AG04449 (cell line): ENCODE measurements around the gene FGF5.

Source experiments
- CTCF ChIA-PET: fragments of 350-600 bp; formaldehyde crosslinking; extraction: SDS; loops from one replicate; lab custom pipeline; 2021; ENCODE audit warnings: antibody characterized with exemption; lab: Yijun Ruan, JAX
- POLR2A ChIA-PET: fragments of 400-600, 350-600 bp; formaldehyde crosslinking; extraction: SDS; loops from one replicate; lab custom pipeline; 2020; ENCODE audit warnings: antibody characterized with exemption, inconsistent platforms; lab: Yijun Ruan, JAX
- DNase-seq: peaks from one replicate; pipeline ENCODE4 v3.0.0-alpha.2; 2010; ENCODE audit warnings: low read depth, low spot score
- H3K4me3 ChIP-seq: 2 replicates; pipeline ENCODE4 v1.5.1; 2011; ENCODE audit warnings: low read depth, mild to moderate bottlenecking, control low read depth, low read length
- TF ChIP-seq, protein P1 (sequence below): IDR thresholded peaks from one replicate; pipeline ENCODE4 v1.5.1; 2011; ENCODE audit warnings: mild to moderate bottlenecking, moderate library complexity, low read length, control low read depth, inconsistent platforms; ENCODE audit not compliant: insufficient read depth; ENCODE audit errors: missing control alignments

The FGF5 gene

DNA sequence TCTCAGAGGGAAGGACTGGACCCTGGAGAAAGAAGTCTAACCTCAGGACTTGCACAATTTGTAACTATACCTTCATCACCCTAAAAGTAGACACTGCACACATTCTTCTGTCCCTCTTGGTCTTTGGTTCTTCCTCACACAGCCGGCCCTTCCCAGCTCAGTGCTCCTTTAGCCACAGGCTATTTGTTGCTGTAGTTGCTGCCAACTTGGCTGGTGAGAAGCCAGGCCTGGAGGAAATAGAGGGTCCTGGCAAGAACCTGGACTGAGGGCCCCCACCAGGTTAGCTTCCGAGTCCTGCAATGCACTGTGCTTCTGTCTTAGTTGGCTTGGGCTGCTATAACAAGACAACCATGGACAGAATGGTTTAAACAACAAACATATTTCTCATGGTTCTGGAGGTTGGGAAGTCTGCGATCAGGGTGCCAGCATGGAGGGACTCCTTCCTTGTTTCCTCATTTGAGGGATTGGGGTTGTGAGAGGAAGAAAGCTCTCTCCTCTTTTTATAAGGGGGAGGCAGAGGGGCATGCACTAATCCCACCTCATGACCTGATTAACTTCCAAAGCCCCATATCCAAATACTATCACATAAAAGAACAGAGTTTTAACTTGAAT lies 4.4 kb upstream of the FGF5 start:
- H3K4me3 ChIP-seq = no peak overlapping the region
- TF ChIP-seq, protein P1, sequence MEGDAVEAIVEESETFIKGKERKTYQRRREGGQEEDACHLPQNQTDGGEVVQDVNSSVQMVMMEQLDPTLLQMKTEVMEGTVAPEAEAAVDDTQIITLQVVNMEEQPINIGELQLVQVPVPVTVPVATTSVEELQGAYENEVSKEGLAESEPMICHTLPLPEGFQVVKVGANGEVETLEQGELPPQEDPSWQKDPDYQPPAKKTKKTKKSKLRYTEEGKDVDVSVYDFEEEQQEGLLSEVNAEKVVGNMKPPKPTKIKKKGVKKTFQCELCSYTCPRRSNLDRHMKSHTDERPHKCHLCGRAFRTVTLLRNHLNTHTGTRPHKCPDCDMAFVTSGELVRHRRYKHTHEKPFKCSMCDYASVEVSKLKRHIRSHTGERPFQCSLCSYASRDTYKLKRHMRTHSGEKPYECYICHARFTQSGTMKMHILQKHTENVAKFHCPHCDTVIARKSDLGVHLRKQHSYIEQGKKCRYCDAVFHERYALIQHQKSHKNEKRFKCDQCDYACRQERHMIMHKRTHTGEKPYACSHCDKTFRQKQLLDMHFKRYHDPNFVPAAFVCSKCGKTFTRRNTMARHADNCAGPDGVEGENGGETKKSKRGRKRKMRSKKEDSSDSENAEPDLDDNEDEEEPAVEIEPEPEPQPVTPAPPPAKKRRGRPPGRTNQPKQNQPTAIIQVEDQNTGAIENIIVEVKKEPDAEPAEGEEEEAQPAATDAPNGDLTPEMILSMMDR = no peak

DNA sequence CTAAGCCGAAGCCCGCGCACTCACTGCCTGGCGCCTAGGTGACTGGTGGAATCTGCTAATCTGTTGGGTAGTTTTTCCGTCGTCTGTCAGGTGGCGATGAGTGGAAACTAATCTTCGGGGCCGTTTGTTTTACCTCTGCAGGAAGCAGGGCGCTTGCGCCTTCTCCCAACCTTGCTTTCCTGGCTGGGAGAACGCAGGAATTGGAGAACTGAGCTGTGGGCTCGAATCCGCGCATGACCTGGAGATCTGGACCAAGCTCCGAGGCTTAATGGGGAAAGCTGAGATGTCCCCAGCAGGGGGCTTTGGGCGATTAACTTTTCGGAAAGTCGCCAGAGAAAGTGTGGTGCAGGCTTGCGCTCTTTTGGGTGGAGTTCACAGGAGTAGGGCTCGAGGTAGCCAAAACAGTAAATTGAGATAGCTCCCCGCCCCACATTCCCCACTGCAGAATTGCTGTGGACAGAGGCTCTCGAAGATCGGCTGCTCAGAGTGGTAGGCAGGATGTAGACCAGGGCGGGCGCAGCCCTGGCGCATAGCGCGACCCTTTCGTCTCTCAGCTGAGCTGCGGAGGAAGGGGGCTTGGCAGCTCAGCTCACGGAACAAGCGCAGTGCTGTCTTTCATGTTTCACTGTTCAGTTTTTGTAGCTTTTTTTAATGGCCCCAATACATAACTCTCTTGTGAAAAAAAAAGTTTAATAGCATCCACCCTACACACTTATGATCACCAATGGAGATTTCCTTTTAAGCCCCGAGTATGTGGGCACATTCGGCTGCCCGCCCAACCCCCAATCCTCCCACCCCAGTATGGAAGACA lies 2.7 kb upstream of the FGF5 start:
- H3K4me3 ChIP-seq = no peak overlapping the region
- CTCF ChIA-PET = interaction anchor here (0.8 to 1.2 kb wide), 3 partner anchors 10 to 48 kb away, joined by 3 to 4 read pairs (median 3); no protein-coding TSS in a partner anchor
- POLR2A ChIA-PET = interaction anchor here (0.6 kb wide), 2 partner anchors 31 to 72 kb away, joined by 3 read pairs; partner anchors contain the start of gene CFAP299
- DNase-seq = no peak
- TF ChIP-seq, protein P1 = no peak

More for the DNA sequence above, 4.4 kb upstream of the FGF5 start:
- CTCF ChIA-PET = interaction anchor here (1.4 kb wide), 1 partner anchor 46 kb away, joined by 3 read pairs; no protein-coding TSS in a partner anchor
- no peak for DNase-seq
- POLR2A ChIA-PET = no interaction called here

DNA sequence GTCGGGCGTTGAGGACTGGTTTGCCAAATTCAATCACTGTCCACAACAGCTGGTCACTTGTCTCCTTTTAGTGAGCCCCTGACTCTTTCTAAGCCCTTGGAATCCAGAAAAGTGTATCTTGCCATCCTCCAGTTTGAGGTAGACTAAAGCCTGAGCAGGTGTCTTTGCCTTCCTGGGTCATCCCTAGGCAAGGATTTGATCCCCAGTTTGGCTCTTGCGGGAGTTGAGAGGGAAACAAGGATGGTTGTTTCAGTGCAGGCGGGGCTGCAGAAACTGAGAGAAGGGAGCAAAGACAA lies 2.2 kb upstream of the FGF5 start:
- ChIA-PET CTCF (interaction anchor here (1.2 to 2.1 kb wide), 2 partner anchors 12 to 48 kb away, joined by 4 to 8 read pairs; no protein-coding TSS in a partner anchor), POLR2A (interaction anchor here (1.1 kb wide), 1 partner anchor 44 kb away, joined by 3 read pairs; no protein-coding TSS in a partner anchor)
- no peak for DNase-seq
- TF ChIP-seq, protein P1 = no peak
- H3K4me3 ChIP-seq = no peak overlapping the region

DNA sequence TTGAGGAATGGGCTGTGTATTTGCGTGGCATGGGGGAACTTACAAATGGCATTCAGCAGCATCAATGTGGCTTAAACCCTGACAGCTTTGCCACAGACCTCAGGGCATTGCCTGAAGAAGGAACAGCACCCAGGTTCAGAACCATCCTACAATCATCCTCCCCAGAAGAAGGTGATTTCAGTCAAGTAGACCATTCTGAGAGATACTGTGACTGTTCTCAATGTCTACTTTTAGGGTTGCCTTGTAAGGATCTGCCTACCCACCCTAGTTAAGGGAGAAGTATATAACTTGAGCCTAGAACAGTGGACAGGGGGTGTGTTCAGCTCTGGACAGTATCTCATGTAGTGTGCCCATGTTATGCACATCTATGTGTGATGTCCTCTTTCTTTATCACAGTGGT lies 1.6 kb upstream of the FGF5 start:
- H3K4me3 ChIP-seq = peak overlapping the region; percentile 92
- TF ChIP-seq, protein P1 = no peak
- no peak for DNase-seq
- CTCF ChIA-PET = interaction anchor here (1.2 to 2.1 kb wide), 4 partner anchors 9 to 49 kb away, joined by 4 to 16 read pairs (median 8); no protein-coding TSS in a partner anchor
- POLR2A ChIA-PET = interaction anchor here (1.1 to 2.5 kb wide), 6 partner anchors 9 to 62 kb away, joined by 3 to 43 read pairs (median 14); no protein-coding TSS in a partner anchor

DNA sequence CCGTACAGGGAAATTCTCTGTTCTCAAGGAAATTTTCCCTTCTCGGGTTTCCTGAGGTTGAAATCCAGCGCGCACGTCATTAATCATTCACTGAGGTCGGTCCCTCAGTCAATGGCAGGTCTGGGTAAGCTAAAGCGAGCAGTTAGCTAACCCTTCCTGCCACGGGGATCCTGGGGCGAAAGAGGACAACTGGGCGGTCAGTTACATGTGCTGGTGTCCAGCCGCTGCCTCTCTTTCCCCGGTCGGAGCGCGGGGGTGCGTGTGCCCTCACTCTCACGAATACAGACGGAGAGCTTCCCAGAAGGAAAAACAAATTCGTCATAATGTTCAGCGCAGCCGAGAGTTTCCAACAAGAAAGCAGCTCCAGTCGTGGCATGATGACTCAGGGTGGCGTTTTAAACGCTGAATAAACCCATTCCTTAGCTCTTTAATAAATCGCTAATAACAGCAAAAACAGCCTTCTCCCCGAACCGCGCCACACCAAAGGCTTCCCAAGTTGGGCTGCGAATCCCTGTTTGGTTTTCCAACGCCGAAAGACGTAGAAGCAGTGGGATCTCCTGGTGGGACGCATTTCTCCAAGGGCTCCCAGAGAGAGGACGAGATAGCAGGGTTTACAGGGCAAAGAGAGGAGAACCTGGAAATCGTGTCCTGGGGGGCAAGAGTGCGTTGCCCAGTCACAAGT lies 752 bp upstream of the FGF5 start:
- no peak for DNase-seq
- H3K4me3 ChIP-seq = peak overlapping the region; percentile 92

More for the DNA sequence above, 752 bp upstream of the FGF5 start:
- TF ChIP-seq, protein P1 = no peak
- CTCF ChIA-PET = interaction anchor here (0.8 to 2.4 kb wide), 13 partner anchors 10 to 80 kb away, joined by 3 to 16 read pairs (median 4); partner anchors contain the start of gene CFAP299
- POLR2A ChIA-PET = interaction anchor here (0.6 to 2.5 kb wide), 20 partner anchors 10 to 193 kb away, joined by 3 to 43 read pairs (median 6); partner anchors contain the start of genes ANTXR2 and CFAP299
